ENCODE results near the gene NRF1. TPM values are rescaled to one million over a fixed set of nuclear protein-coding genes. Genes with fewer than 3 reads are reported as not detected.

NRF1 gene
- total and polyA plus RNA-seq, 4 donors: 6.9 to 33.3 (median 14.8) TPM

DNA sequence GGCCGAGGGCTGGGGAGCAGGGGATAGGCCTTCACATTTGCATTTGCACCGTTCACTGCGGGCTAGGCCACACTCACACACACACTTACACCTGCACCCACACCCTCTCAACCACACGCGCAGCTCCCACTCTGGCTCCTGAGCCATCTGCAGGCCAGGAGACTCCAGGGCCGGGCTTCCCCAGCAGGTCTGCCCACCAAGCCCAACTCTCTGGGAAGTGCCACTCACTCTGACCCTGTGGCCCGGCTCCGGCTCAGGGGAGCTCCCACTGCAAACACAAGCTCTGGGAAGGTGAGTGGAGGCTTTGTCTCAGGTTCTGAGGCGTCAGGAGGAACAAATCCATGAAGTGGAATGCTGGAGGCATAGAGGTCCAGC lies 157.9 kb downstream of the NRF1 start:
- no peak overlapping the region for H3K9ac ChIP-seq (ENCODE audit: insufficient read depth in 1 of 2, low read length in 2 of 2)
- no peaks in the 10 kb centered on the region for H3K9me3 ChIP-seq (ENCODE audit: control insufficient read depth in 4 of 4, insufficient read depth in 3 of 4, low read length in 3 of 4)
- H3K36me3 ChIP-seq (ENCODE audit: control insufficient read depth in 4 of 4, insufficient read depth in 4 of 4, low read length in 4 of 4): no peaks in the 10 kb centered on the region
- TF ChIP-seq, protein P1, sequence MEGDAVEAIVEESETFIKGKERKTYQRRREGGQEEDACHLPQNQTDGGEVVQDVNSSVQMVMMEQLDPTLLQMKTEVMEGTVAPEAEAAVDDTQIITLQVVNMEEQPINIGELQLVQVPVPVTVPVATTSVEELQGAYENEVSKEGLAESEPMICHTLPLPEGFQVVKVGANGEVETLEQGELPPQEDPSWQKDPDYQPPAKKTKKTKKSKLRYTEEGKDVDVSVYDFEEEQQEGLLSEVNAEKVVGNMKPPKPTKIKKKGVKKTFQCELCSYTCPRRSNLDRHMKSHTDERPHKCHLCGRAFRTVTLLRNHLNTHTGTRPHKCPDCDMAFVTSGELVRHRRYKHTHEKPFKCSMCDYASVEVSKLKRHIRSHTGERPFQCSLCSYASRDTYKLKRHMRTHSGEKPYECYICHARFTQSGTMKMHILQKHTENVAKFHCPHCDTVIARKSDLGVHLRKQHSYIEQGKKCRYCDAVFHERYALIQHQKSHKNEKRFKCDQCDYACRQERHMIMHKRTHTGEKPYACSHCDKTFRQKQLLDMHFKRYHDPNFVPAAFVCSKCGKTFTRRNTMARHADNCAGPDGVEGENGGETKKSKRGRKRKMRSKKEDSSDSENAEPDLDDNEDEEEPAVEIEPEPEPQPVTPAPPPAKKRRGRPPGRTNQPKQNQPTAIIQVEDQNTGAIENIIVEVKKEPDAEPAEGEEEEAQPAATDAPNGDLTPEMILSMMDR (IDR thresholded peaks at IDR 0.05; ENCODE audit: control extremely low read depth, extremely low read depth): no peak
- H3K4me1 ChIP-seq (ENCODE audit: control insufficient read depth in 5 of 5, insufficient read depth in 5 of 5, low read length in 5 of 5): no peaks in the 10 kb centered on the region
- H3K27ac ChIP-seq (ENCODE audit: low read depth in 1 of 2, low read length in 1 of 2): no peak overlapping the region
- H3K27me3 ChIP-seq (ENCODE audit: control insufficient read depth in 3 of 3, insufficient read depth in 3 of 3, low read length in 2 of 3): no peaks in the 10 kb centered on the region
- DNase-seq (no peak), ATAC-seq (ENCODE audit: insufficient read depth, low FRiP score) (no peak)
- WGBS, 2 donors: 92 to 94% methylated on average over 9 of the region's 9 CpGs
- no peak overlapping the region for H3K4me3 ChIP-seq

DNA sequence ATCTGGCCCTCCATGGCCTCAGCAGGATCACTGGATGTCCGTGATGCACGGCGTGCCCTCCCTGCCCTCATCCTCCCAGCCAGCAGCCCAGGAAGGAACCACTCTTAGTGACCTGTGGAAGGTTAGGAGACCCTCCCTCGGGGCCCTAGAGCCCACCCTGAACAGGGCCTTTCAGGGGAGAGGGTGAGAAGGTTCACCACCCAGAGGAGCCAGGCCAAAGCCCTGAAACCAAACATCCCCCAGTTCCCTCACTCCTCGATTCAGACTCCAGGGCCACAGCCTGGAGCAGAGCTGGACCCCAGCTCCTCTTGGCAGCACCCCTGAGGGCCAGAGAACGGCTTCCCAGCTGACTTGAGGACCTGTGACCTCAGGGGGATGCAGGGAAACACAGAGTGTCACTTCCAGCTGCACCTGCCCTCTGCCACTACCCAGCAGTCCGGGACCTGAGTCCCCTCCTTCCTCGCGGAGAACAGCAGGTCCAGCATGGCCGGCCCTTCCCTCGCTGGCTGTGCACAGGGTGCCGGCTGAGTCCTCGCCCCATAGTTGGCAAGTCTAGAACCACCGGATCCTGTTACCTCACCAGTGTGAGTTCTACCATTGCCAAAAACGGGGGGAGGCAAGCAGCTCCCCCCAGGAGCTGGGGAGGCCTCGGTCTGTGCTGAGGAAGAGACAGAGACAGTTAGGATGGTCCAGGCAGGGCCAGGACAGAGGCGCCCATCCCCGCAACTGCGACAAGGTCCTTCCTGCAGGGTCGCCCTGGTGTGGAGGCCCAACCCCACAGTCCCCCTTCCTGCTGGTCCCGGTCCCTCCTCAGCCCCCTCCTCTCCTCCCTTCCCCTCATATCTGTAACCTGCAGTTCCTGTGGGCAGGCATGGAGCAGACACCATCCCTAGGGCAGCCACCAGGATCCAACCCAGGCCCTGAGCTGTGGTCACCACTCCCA lies 158.6 kb downstream of the NRF1 start:
- Histone ChIP-seq H3K27me3 (ENCODE audit: control insufficient read depth in 3 of 3, insufficient read depth in 3 of 3, low read length in 2 of 3) (no peaks in the 10 kb centered on the region), H3K4me1 (ENCODE audit: control insufficient read depth in 5 of 5, insufficient read depth in 5 of 5, low read length in 5 of 5) (no peaks in the 10 kb centered on the region), H3K36me3 (ENCODE audit: control insufficient read depth in 4 of 4, insufficient read depth in 4 of 4, low read length in 4 of 4) (no peaks in the 10 kb centered on the region), H3K27ac (ENCODE audit: low read depth in 1 of 2, low read length in 1 of 2) (no peak overlapping the region), H3K9ac (ENCODE audit: insufficient read depth in 1 of 2, low read length in 2 of 2) (no peak overlapping the region), H3K4me3 (no peak overlapping the region), H3K9me3 (ENCODE audit: control insufficient read depth in 4 of 4, insufficient read depth in 3 of 4, low read length in 3 of 4) (no peaks in the 10 kb centered on the region)
- TF ChIP-seq, protein P1 (IDR thresholded peaks at IDR 0.05; ENCODE audit: control extremely low read depth, extremely low read depth): no peak
- DNase-seq (no peak), ATAC-seq (ENCODE audit: insufficient read depth, low FRiP score) (no peak)
- 81% methylated on average over 21 of the region's 21 CpGs for WGBS, 2 donors

DNA sequence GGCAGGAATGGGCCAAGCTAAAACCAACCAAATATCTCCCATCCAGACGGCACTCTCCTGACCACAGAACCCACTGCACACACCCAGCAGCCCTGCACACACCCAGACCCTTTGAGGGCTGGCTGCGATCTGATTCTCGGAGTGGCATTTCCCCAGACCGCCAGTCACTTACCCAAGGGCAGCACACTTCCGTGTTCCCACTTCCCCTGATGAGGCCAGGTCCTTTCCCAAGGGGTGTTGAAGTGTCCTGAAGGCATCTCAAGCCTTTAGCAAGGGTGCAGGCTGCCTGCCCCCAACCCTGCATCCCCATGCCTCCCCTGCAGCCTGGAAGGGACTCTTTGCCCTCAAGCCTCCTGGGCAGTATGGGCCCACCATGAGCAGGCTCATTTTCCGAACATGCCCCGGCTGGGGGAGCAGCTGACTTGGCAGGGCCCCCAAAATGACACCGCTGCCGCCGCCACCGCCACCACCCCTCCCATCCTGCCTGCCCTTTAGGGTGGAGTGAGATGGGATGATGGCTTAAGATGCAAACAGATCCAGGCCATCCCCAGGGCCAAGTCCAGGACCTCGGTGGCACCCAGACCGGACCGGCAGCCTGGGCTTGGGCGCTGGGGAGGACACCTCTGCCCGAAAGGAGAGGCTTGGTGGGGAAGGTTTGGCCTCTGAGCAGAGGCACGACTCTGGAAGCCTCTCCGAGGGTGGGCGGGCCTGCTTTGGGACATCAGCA lies 159.8 kb downstream of the NRF1 start:
- Histone ChIP-seq H3K27ac (ENCODE audit: low read depth in 1 of 2, low read length in 1 of 2) (no peak overlapping the region), H3K36me3 (ENCODE audit: control insufficient read depth in 4 of 4, insufficient read depth in 4 of 4, low read length in 4 of 4) (no peaks in the 10 kb centered on the region), H3K27me3 (ENCODE audit: control insufficient read depth in 3 of 3, insufficient read depth in 3 of 3, low read length in 2 of 3) (peaks cover 0 to 6% (median 1%) of the 10 kb centered on the region in 3 donors), H3K9me3 (ENCODE audit: control insufficient read depth in 4 of 4, insufficient read depth in 3 of 4, low read length in 3 of 4) (no peaks in the 10 kb centered on the region), H3K9ac (ENCODE audit: insufficient read depth in 1 of 2, low read length in 2 of 2) (no peak overlapping the region), H3K4me3 (no peak overlapping the region), H3K4me1 (ENCODE audit: control insufficient read depth in 5 of 5, insufficient read depth in 5 of 5, low read length in 5 of 5) (no peaks in the 10 kb centered on the region)
- WGBS, 2 donors: 64 to 77% methylated on average over 19 of the region's 19 CpGs
- ATAC-seq (ENCODE audit: insufficient read depth, low FRiP score) (no peak), DNase-seq (no peak)
- TF ChIP-seq, protein P1 (IDR thresholded peaks at IDR 0.05; ENCODE audit: control extremely low read depth, extremely low read depth): no peak

Measured in lung (tissue), 12 donors.